Lung (tissue), 12 donors: ENCODE measurements around the gene ADIPOR2. TPM values are rescaled to one million over a fixed set of nuclear protein-coding genes. Genes with fewer than 3 reads are reported as not detected.
"Not testable (repeated sequence)": the region's sequence is repeated elsewhere in the genome, so short reads cannot be mapped to it uniquely, and the experiment has no call there.

Source experiments
- ATAC-seq: fragments of 200-7000 bp; cut with Tn5 transposase; one replicate; pipeline ENCODE4 v1.9.1; 2020; ENCODE audit warnings: moderate number of reproducible peaks; ENCODE audit not compliant: insufficient read depth, low FRiP score
- DNase-seq, 3 donors: peaks; one replicate each; pipeline ENCODE4 v3.0.0-alpha.2; 2013 to 2017
- H3K27ac ChIP-seq, 2 donors: one replicate each; pipeline ENCODE4 v1.5.1; 2013; ENCODE audit warnings: mild to moderate bottlenecking in 2 of 2, moderate library complexity in 2 of 2, control low read depth in 1 of 2, inconsistent platforms in 1 of 2, low read depth in 1 of 2, low read length in 1 of 2
- H3K27me3 ChIP-seq, 3 donors: one replicate each; pipeline ENCODE4 v1.5.1; 2013; ENCODE audit warnings: low read length in 2 of 3; ENCODE audit not compliant: control insufficient read depth in 3 of 3, insufficient read depth in 3 of 3
- H3K36me3 ChIP-seq, 4 donors: one replicate each; pipeline ENCODE4 v1.5.1; 2013; ENCODE audit warnings: low read length in 4 of 4, mild to moderate bottlenecking in 1 of 4, moderate library complexity in 1 of 4; ENCODE audit not compliant: control insufficient read depth in 4 of 4, insufficient read depth in 4 of 4
- H3K4me1 ChIP-seq, 5 donors: one replicate each; pipeline ENCODE4 v1.5.1; 2013; ENCODE audit warnings: low read length in 5 of 5, mild to moderate bottlenecking in 2 of 5, moderate library complexity in 1 of 5; ENCODE audit not compliant: control insufficient read depth in 5 of 5, insufficient read depth in 5 of 5
- H3K4me3 ChIP-seq: one replicate; pipeline ENCODE4 v1.5.1; 2013; ENCODE audit warnings: mild to moderate bottlenecking, control low read depth, moderate library complexity
- H3K9ac ChIP-seq, 2 donors: one replicate each; pipeline ENCODE4 v1.5.1; 2013; ENCODE audit warnings: low read length in 2 of 2, control low read depth in 1 of 2; ENCODE audit not compliant: insufficient read depth in 1 of 2
- H3K9me3 ChIP-seq, 4 donors: one replicate each; pipeline ENCODE4 v1.5.1; 2013; ENCODE audit warnings: low read length in 3 of 4, mild to moderate bottlenecking in 1 of 4, moderate library complexity in 1 of 4; ENCODE audit not compliant: control insufficient read depth in 4 of 4, insufficient read depth in 3 of 4
- WGBS, 2 donors: extraction: QIAGEN DNeasy Blood & Tissue Kit; methylation state at CpG; one replicate each; pipeline ENCODE4 v1.1.7; 2013; 5-methylcytosine and 5-hydroxymethylcytosine counted together
- polyA plus RNA-seq, 2 donors: library from polyadenylated mRNA; stranded (reverse); fragments of 200-250 nt; gene quantifications; one replicate each; pipeline ENCODE4 v1.2.1, GENCODE V29; 2013
- total RNA-seq, 2 donors: library from RNA; depleted of rRNA in 1 of 2; stranded (reverse); fragments of >200 nt in 1 of 2; gene quantifications; one replicate each; pipeline ENCODE4 v1.2.1, GENCODE V29; 2014 to 2021
- TF ChIP-seq, protein P1 (sequence below): IDR thresholded peaks from 2 replicates; pipeline ENCODE4 v1.5.1; 2012; ENCODE audit warnings: mild to moderate bottlenecking; ENCODE audit errors: control extremely low read depth, extremely low read depth
- donor health status: control.
- donor health status: control.
- donor health status: Bipolar disorder and iron deficiency.
- donor health status: healthy.
- donor health status: DM: yes; HTN: yes; CAD: no.

The ADIPOR2 gene
- total and polyA plus RNA-seq, 4 donors = 31.9 to 61.1 (median 53.6) TPM

DNA sequence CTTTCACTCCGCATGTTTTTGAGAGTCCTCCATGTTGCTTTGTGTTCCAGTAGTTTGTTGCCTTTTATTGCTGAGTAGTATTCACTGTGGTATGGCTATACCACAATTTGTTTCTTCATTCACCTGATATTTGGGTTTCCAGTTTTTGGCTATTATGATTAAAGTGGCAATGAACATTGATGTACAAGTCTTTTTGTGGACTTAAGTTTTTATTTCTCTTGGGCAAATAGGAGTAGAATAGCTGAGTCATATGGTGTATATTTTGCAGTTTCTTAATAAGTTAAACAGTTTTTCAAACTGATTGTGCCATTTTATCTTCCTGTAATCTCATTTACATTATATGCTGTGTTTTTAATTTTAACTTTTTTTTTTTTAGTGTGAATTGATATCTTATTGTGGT is 16.2 kb downstream of the ADIPOR2 start:
- H3K27ac ChIP-seq = no peak overlapping the region

DNA sequence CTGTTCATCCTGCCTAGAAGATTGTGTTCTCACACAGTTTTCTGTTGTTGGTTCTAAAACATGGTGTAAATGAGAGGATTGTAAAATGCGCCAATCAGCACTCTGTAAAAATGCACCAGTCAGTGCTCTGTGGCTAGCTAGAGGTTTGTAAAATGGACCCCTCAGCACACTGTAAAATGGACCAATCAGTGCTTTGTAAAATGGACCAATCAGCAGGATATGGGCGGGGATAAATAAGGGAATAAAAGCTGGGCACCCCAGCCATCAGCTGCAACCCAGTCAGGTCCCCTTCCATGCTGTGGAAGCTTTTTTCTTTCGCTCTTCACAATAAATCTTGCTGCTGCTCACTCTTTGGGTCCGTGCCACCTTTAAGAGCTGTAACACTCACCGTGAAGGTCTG is 19.1 kb downstream of the ADIPOR2 start:
- DNase-seq, ATAC-seq, H3K36me3 ChIP-seq, H3K27ac ChIP-seq, H3K9me3 ChIP-seq, H3K4me3 ChIP-seq, H3K27me3 ChIP-seq, H3K9ac ChIP-seq: not testable (repeated sequence)
- 97 to 98% methylated on average over 5 of the region's 5 CpGs for WGBS, 2 donors
- H3K4me1 ChIP-seq = peaks cover 0 to 12% (median 6%) of the 10 kb centered on the region in 5 donors

More for the DNA sequence above, 16.2 kb downstream of the ADIPOR2 start:
- Histone ChIP-seq H3K9ac (no peak overlapping the region), H3K9me3 (no peaks in the 10 kb centered on the region), H3K27me3 (no peaks in the 10 kb centered on the region), H3K4me1 (peaks cover 0 to 15% (median 6%) of the 10 kb centered on the region in 5 donors), H3K36me3 (no peaks in the 10 kb centered on the region), H3K4me3 (no peak overlapping the region)
- ATAC-seq (no peak), DNase-seq (no peak)
- WGBS, 2 donors = 97 to 100% methylated on average over 1 of the region's 1 CpG
- TF ChIP-seq, protein P1, sequence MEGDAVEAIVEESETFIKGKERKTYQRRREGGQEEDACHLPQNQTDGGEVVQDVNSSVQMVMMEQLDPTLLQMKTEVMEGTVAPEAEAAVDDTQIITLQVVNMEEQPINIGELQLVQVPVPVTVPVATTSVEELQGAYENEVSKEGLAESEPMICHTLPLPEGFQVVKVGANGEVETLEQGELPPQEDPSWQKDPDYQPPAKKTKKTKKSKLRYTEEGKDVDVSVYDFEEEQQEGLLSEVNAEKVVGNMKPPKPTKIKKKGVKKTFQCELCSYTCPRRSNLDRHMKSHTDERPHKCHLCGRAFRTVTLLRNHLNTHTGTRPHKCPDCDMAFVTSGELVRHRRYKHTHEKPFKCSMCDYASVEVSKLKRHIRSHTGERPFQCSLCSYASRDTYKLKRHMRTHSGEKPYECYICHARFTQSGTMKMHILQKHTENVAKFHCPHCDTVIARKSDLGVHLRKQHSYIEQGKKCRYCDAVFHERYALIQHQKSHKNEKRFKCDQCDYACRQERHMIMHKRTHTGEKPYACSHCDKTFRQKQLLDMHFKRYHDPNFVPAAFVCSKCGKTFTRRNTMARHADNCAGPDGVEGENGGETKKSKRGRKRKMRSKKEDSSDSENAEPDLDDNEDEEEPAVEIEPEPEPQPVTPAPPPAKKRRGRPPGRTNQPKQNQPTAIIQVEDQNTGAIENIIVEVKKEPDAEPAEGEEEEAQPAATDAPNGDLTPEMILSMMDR = no peak

DNA sequence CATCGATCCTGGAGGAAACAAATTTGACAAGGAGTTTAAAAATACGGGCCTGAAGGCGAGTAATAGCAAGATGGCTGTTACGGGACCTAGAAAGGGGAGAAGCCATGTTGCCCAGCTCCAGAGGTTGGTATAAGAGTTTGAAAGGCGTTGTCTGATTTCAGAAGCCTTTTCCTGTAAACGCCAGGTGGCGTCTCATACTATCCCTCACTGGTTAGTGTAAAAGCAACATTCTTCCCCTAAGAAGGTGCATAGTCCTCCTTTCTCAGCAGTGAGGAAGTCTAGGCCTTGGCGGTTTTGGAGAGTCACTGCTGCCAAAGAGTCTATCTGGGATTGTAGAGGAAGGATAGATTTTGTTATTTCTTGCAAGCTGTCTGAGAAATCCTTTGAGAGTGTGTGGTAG is 20.0 kb downstream of the ADIPOR2 start:
- not testable (repeated sequence) for DNase-seq, H3K27me3 ChIP-seq, H3K27ac ChIP-seq, ATAC-seq, H3K9ac ChIP-seq, H3K9me3 ChIP-seq, H3K4me3 ChIP-seq, H3K36me3 ChIP-seq
- WGBS, 2 donors = 76 to 94% methylated on average over 8 of the region's 8 CpGs
- H3K4me1 ChIP-seq = peaks cover 0 to 12% (median 6%) of the 10 kb centered on the region in 5 donors

DNA sequence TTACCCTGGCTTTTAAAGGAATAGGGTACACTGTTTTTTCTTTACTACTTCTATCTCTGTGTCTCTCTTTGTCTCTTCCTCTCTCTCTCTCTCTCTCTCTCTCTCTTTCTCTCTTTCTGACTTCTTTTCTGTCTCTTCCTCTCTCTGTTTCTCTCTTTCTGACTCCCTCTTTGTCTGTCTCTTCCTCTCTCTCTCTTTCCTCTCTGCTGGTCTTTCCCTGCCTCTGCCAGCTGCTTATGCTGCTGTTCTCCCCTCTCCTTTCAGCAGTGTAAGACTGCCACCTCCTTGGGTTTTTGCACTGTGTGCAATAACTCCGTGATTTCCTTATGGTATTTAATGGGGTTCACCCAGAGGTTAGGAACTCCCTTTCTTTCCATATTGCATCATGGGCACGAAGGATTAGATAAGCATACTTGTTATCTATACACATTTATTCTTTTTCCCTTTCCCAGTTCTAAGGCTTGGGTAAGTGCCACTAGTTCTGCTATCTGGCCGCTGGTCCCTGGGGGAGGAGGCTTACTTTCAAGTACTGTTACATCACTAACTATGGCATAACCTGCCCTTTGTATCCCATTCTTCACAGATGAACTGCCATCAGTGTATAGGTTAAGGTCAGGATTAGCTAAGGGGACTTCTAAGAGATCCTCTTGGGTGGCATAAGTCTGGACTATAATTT is 20.8 kb downstream of the ADIPOR2 start:
- not testable (repeated sequence) for H3K36me3 ChIP-seq, ATAC-seq, H3K27me3 ChIP-seq, H3K4me3 ChIP-seq, H3K9ac ChIP-seq, H3K9me3 ChIP-seq, H3K27ac ChIP-seq
- peaks cover 0 to 12% (median 6%) of the 10 kb centered on the region in 5 donors for H3K4me1 ChIP-seq
- peak; percentile 60 to 91 (median 88) for DNase-seq
- WGBS, 2 donors = 16 to 25% methylated on average over 3 of the region's 3 CpGs

DNA sequence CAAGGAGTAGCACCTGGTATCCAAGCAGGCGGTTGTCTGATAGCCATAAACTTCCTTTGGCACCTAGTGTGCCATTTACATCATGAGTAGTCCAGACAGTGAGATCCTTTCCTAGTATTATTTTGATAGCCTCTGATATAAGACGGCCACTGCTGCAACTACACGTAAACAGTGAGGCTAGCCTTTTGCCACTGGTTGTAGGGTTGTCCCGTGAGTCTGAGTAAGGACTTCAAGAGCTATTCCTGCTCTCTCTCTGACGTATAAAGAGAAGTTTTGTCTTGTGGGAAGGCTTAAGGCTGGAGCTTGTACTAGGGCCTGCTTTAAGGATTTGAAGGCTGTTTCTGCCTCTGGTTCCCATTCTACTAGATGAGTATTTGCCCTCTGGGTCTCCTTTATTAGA is 21.4 kb downstream of the ADIPOR2 start:
- DNase-seq, H3K4me3 ChIP-seq, H3K27me3 ChIP-seq, H3K9ac ChIP-seq, H3K36me3 ChIP-seq, ATAC-seq, H3K27ac ChIP-seq, H3K9me3 ChIP-seq: not testable (repeated sequence)
- WGBS, 2 donors = 76 to 93% methylated on average over 5 of the region's 5 CpGs
- peaks cover 0 to 12% (median 6%) of the 10 kb centered on the region in 5 donors for H3K4me1 ChIP-seq

DNA sequence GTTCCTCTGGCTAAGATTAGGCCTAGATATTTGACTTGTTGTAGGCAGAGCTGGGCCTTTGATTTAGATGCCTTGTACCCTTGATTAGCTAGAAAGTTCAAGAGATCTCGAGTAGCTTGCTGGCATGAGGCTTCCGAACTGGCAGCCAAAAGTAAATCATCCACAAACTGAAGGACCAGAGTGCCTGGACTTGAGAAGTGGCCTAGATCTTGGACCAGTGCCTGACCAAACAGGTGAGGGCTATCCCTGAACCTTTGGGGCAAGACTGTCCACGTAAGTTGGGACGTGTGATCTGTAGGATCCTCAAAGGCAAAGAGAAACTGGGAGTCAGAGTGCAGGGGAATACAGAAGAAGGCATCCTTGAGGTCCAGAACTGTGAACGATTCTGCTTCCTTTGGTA is 22.0 kb downstream of the ADIPOR2 start:
- not testable (repeated sequence) for H3K9ac ChIP-seq, H3K9me3 ChIP-seq, DNase-seq, H3K36me3 ChIP-seq, ATAC-seq, H3K27me3 ChIP-seq, H3K27ac ChIP-seq, H3K4me3 ChIP-seq
- peaks cover 0 to 12% (median 6%) of the 10 kb centered on the region in 5 donors for H3K4me1 ChIP-seq
- 73 to 88% methylated on average over 5 of the region's 5 CpGs for WGBS, 2 donors

DNA sequence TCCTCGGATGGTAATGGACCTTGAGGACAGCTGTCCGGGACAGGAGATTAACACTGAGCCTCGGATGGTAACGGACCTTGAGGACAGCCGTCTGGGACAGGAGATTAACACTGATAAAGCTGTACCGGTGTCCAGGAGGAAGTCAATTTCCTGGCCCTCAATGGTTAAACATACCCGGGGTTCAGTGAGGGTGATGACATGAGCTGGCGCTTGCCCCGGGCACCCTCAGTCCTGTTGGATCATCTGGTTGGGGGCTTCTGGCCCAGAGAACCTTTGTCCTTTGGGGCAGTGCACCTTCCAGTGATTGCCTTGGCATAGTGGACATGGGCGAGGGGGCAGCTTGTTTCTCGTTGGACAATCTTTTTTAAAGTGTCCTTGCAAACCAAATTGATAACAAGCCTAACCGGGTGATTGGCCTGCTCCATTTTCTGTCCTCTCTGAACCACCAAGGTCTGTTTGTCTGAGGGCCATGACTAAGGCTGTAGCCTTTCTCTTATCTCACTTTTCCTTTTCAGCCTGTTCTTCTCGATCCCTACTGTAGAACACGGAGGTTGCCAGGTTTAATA is 23.0 kb downstream of the ADIPOR2 start:
- 84 to 93% methylated on average over 14 of the region's 14 CpGs for WGBS, 2 donors
- DNase-seq, H3K36me3 ChIP-seq, ATAC-seq, H3K9me3 ChIP-seq, H3K27me3 ChIP-seq, H3K9ac ChIP-seq, H3K4me3 ChIP-seq, H3K27ac ChIP-seq: not testable (repeated sequence)
- peaks cover 0 to 17% (median 6%) of the 10 kb centered on the region in 5 donors for H3K4me1 ChIP-seq
